MM.1S (cell line): Measurements from ENCODE around the gene ATP8B4.

Source experiments
- DNase-seq: peaks from one replicate; pipeline ENCODE4 v3.0.0-alpha.2; 2015
- H2AFZ ChIP-seq: fragments of 300-600 bp; sonication (generic); 2 replicates; pipeline ENCODE4 v1.6.0; 2016; ENCODE audit warnings: antibody characterized with exemption, low read length
- H3F3A ChIP-seq: fragments of 300-600 bp; sonication (generic); 2 replicates; pipeline ENCODE4 v1.6.1; 2016; ENCODE audit warnings: mild to moderate bottlenecking, antibody characterized with exemption, low read length, moderate library complexity, mixed read lengths; ENCODE audit not compliant: insufficient read depth
- H3K27ac ChIP-seq: fragments of 300-600 bp; sonication (generic); 2 replicates; pipeline ENCODE4 v1.5.1; 2016; ENCODE audit warnings: mild to moderate bottlenecking, low read length
- H3K27me3 ChIP-seq: fragments of 300-600 bp; sonication (generic); replicated peaks from 2 replicates; pipeline ENCODE4 v1.6.0; 2016; ENCODE audit warnings: low read length; ENCODE audit not compliant: insufficient read depth
- H3K36me3 ChIP-seq: fragments of 300-600 bp; sonication (generic); replicated peaks from 2 replicates; pipeline ENCODE4 v1.6.1; 2016; ENCODE audit warnings: mild to moderate bottlenecking, low read length, mixed read lengths; ENCODE audit not compliant: insufficient read depth
- H3K4me1 ChIP-seq: fragments of 300-600 bp; sonication (generic); 2 replicates; pipeline ENCODE4 v1.6.1; 2016; ENCODE audit warnings: low read length, mixed read lengths
- H3K4me2 ChIP-seq: fragments of 300-600 bp; sonication (generic); 2 replicates; pipeline ENCODE4 v1.6.0; 2016; ENCODE audit warnings: low read depth, low read length
- H3K4me3 ChIP-seq: fragments of 300-600 bp; sonication (generic); 2 replicates; pipeline ENCODE4 v1.5.1; 2016; ENCODE audit warnings: low read length, mixed read lengths
- H3K79me2 ChIP-seq: fragments of 300-600 bp; sonication (generic); 2 replicates; pipeline ENCODE4 v1.6.1; 2016; ENCODE audit warnings: mixed run types, low read length, mixed read lengths
- H3K9ac ChIP-seq: fragments of 300-600 bp; sonication (generic); 2 replicates; pipeline ENCODE4 v1.6.1; 2016; ENCODE audit warnings: low read length, mixed read lengths
- H3K9me2 ChIP-seq: fragments of 300-600 bp; sonication (generic); replicated peaks from 2 replicates; pipeline ENCODE4 v1.6.1; 2016; ENCODE audit warnings: mild to moderate bottlenecking, low read length, mixed read lengths; ENCODE audit not compliant: insufficient read depth
- H3K9me3 ChIP-seq: fragments of 300-600 bp; sonication (generic); replicated peaks from 2 replicates; pipeline ENCODE4 v1.6.1; 2016; ENCODE audit warnings: mild to moderate bottlenecking, low read length, mixed read lengths; ENCODE audit not compliant: insufficient read depth
- H4K20me1 ChIP-seq: fragments of 300-600 bp; sonication (generic); 2 replicates; pipeline ENCODE4 v1.6.1; 2016; ENCODE audit warnings: mild to moderate bottlenecking, low read length, moderate library complexity, mixed read lengths; ENCODE audit not compliant: insufficient read depth
- CTCF ChIP-seq: fragments of 300-600 bp; sonication (generic); IDR thresholded peaks from 2 replicates; pipeline ENCODE4 v1.5.1; 2016; ENCODE audit warnings: antibody characterized with exemption, low read length, mixed read lengths
- EZH2 ChIP-seq: fragments of 300-600 bp; sonication (generic); optimal IDR thresholded peaks from 2 replicates; pipeline ENCODE3; 2017; ENCODE audit warnings: low read depth, mild to moderate bottlenecking, antibody characterized with exemption, low read length, mixed read lengths
- EZH2phosphoT487 ChIP-seq: fragments of 300-600 bp; sonication (generic); IDR thresholded peaks from 2 replicates; pipeline ENCODE4 v1.6.1; 2018; ENCODE audit warnings: antibody characterized with exemption, low read length

The ATP8B4 gene

GRCh38 chr15:49898575-49899283 is 220.3 kb downstream of the ATP8B4 start:
- H3K4me1 ChIP-seq: no peaks in the 10 kb centered on the region

GRCh38 chr15:49898097-49898496 is 220.9 kb downstream of the ATP8B4 start:
- no peaks in the 10 kb centered on the region for H4K20me1 ChIP-seq
- no peak for DNase-seq
- no peaks in the 10 kb centered on the region for H3K79me2 ChIP-seq
- H3K9ac ChIP-seq: no peak overlapping the region
- no peaks in the 10 kb centered on the region for H3F3A ChIP-seq
- TF ChIP-seq EZH2 (no peak), EZH2phosphoT487 (no peak), CTCF (no peak)
- H3K4me1 ChIP-seq: no peaks in the 10 kb centered on the region
- H3K4me2 ChIP-seq: no peak overlapping the region
- no peaks in the 10 kb centered on the region for H3K27me3 ChIP-seq
- no peak overlapping the region for H3K4me3 ChIP-seq
- H3K36me3 ChIP-seq: no peaks in the 10 kb centered on the region
- H2AFZ ChIP-seq: no peak overlapping the region
- H3K9me3 ChIP-seq: no peaks in the 10 kb centered on the region
- no peak overlapping the region for H3K27ac ChIP-seq
- no peaks in the 10 kb centered on the region for H3K9me2 ChIP-seq

More at GRCh38 chr15:49898575-49899283, 220.3 kb downstream of the ATP8B4 start:
- no peak for DNase-seq
- H3K9me3 ChIP-seq: no peaks in the 10 kb centered on the region
- no peak overlapping the region for H3K9ac ChIP-seq
- H3F3A ChIP-seq: no peaks in the 10 kb centered on the region
- no peak overlapping the region for H2AFZ ChIP-seq
- TF ChIP-seq EZH2phosphoT487 (no peak), CTCF (no peak), EZH2 (no peak)
- no peaks in the 10 kb centered on the region for H3K27me3 ChIP-seq
- H3K4me2 ChIP-seq: no peak overlapping the region
- no peaks in the 10 kb centered on the region for H3K79me2 ChIP-seq
- no peaks in the 10 kb centered on the region for H4K20me1 ChIP-seq
- H3K27ac ChIP-seq: no peak overlapping the region
- H3K9me2 ChIP-seq: no peaks in the 10 kb centered on the region
- no peak overlapping the region for H3K4me3 ChIP-seq
- no peaks in the 10 kb centered on the region for H3K36me3 ChIP-seq

- H3K27ac ChIP-seq: no peak overlapping the region
- no peak overlapping the region for H3K4me2 ChIP-seq
- no peak for TF ChIP-seq EZH2
- no peak for TF ChIP-seq CTCF
- no peak for TF ChIP-seq EZH2phosphoT487
These were observed 223.4 kb downstream of the ATP8B4 start for GRCh38 chr15:49895347-49896223.

More at GRCh38 chr15:49895347-49896223, 223.4 kb downstream of the ATP8B4 start:
- no peaks in the 10 kb centered on the region for H3K79me2 ChIP-seq
- no peaks in the 10 kb centered on the region for H3K9me3 ChIP-seq
- DNase-seq: no peak
- no peaks in the 10 kb centered on the region for H3K4me1 ChIP-seq
- no peaks in the 10 kb centered on the region for H3F3A ChIP-seq
- no peak overlapping the region for H2AFZ ChIP-seq
- no peaks in the 10 kb centered on the region for H3K9me2 ChIP-seq
- no peaks in the 10 kb centered on the region for H3K27me3 ChIP-seq
- H4K20me1 ChIP-seq: no peaks in the 10 kb centered on the region
- no peaks in the 10 kb centered on the region for H3K36me3 ChIP-seq
- H3K4me3 ChIP-seq: no peak overlapping the region
- no peak overlapping the region for H3K9ac ChIP-seq
